HG02571 (cell line): Measurements from ENCODE around the gene SIAE.

Experiments used
- ATAC-seq: cut with Tn5 transposase; IDR thresholded peaks from one replicate; pipeline ENCODE4 v1.9.1; 2021; ENCODE audit warnings: mild to moderate bottlenecking, moderate library complexity; ENCODE audit not compliant: unreplicated experiment

SIAE gene

DNA sequence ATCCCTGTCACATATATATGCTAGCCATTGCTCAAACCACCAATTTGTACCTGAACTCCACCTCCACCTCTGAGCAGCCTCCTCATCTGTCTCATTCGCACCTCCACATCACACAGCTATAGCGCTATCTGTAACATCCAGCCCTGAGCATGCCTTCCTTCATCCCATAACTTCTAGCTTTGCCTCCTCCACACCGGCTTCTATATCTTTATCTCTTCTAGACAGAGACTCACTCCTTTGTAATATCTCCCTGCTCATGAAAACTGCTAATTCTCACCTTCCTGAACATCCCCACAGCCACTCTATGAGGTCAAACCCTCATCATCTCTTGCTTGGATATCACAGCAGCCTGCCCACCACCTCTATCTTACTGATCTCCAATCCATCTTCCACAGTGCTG, 5.9 kb downstream of the SIAE start:
- no peak for ATAC-seq

DNA sequence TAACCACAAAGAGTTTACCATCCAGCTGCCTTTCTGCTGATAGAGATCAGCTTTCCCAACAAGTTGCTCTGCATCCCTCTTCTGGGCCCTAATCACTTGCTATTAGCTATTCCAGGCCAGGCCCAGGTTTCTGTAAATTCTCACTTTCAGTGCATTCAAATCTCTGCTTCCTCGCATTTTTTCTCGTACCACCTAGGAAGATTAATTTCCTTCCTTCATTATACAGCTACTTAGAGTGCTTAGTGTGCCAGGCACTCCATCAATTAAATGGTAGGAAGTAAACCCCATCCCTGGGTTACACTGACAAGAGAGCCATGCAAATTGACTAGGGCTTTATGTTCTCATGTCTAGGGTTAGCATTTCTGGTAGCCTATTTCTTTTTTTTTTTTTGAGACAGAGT, 9.7 kb downstream of the SIAE start:
- ATAC-seq, result no peak

DNA sequence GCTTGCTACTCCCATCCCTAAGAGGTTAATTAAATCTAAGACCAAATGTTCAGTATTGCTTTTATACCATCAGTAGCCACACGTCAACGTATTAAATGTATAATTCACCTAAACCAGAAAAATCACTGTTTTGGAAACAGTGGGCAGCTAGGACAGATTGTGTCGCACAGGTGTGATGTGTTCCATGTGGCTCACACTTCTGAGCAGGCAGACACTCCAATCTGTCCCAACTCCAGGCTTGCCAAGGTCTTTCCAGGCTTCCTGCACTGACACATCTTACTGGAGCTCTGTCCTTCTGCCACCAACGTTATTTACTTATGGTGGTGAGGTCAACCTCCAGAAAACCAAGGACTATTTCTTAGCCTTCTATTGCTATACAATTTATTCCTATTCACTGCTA, 11.4 kb downstream of the SIAE start:
- ATAC-seq, result no peak

DNA sequence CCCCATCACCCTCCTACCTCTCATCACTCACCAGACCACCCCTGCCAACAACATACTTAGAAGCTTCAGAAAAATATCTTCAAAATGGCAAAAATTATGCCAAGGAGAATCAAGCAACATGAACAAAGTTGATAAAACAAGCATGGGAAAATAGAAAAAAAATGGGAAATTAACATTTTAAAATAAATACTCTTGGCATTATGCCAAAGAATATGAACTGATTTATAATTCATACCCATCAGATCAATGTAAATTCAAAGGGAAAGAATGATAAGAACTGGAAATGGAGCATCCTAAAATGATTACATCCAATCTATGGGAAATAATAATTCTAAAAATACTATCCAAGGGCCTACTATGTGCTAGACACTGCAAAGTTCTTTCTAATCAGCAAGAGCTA, 12.0 kb downstream of the SIAE start:
- no peak for ATAC-seq

- ATAC-seq, result no peak
Measured at GRCh38 chr11:124658986-124659385, 14.6 kb downstream of the SIAE start.

GRCh38 chr11:124658501-124658900, 15.0 kb downstream of the SIAE start:
- ATAC-seq, result no peak

GRCh38 chr11:124657904-124658303, 15.6 kb downstream of the SIAE start:
- no peak for ATAC-seq

GRCh38 chr11:124656774-124657630, 16.5 kb downstream of the SIAE start:
- no peak for ATAC-seq

GRCh38 chr11:124648610-124649009, 24.9 kb downstream of the SIAE start:
- ATAC-seq, result no peak

DNA sequence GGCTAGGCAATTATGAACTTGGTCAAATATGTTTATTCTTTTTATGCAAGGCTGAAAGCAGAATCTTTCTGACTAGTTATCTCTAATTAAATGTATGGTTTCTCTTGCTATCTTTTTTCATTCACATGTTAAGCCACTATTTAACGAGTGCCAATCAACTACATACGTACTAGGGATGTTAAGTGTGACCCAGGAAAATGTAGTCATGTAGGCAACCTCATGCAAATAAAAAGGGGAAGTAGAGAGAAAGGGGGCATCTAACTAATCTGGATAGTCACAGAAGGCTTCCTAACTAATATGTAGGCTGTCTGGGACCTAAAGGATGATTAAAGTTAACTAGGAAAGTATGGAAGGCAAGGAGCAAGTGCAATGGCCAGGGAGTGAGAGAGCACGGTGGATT, 27.4 kb downstream of the SIAE start:
- no peak for ATAC-seq

DNA sequence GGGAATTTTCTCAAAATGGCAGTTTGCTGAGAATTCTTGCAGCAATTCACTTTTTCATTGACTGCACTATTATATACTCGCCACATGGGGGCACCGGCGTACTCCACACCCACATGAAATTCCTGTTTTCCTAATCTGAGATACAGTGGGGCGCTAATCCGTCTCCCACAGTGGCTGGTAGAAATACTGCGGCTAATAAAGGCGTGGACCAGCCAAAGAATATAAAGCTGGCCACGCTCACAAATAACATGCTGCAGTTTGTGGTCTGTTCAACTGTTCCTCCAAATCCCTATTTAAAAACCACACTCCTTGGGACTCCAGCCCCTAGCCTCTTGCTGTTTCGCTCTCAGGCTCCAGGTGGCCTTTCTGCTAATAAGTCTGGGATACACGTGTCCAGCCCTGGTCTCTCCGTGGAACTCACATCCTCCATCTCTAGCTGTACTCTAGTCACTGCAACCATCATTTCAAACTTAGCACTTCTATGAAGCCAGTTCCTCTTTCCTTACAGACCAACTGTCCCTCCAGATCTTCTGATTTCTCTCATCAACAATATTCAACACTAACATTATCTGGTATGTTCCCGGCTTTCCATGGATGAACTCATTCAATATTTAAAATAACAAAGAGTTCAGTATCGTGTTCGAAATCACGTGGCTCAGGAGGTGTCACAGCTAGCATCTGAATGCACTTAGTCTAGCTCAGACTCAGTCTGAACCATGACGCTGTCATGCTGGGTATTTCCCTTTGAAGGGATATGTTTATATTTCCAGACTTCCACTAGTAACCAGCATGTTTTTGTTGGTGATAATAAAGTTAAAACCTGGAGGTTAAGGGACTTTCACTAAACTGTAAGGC, 28.9 kb downstream of the SIAE start:
- ATAC-seq, result peak; percentile 67

DNA sequence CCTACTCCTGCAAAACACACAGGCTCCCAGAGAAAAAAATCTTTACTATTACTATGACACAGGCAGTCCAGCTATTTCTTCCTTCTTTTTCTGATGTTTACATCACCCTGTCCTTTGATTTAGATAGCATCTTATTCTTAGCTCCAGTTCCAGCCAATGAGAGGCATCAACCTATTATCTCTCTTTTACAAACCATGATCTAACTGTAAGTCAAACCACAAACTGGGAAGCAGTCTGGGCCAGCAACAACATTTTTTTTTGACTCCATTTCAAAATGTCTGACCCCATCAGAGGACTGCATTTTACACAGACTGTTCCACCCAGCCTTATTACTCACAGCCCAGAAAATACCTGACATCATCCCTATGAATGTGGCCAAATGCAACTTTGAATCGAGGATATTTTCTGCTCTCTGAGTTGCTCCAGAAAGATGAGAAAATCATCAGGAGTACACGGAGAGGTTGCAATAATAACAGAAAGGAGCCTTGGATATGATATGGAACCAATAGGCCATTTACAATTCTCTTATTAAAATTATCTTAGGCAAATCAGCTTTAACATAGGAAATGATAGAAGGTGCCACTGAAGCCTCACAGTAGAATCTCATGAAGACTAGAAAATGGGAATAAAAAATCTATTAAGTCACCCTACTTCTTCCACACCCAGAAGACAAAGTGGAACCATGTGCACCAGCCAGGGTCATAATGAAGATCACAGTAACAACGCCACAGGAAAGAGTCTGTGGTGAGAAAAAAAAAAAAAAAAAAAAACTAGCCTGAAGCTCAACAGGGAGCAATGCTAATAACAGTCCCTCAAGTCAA, 29.7 kb downstream of the SIAE start:
- ATAC-seq, result no peak

- no peak for ATAC-seq
Measured at GRCh38 chr11:124643042-124643604, 30.4 kb downstream of the SIAE start.

DNA sequence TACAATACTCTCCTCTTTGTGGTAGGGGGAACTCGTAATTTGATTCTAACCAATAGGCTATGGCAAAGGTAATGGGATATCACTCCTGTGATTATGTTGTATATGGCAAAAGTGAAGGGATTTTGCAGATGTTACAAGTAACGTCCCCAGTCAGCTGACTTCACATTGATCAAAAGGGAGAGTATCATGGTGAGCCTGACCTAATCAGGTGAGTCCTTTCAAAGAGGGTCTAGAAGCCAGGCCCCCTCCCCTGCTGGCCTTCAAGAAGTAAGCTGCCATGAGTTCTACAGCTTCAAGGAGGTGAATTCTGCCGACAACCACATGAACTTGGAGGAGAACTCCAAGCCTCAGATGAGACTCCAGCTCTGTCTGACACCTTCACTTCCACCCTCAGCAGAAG, 30.9 kb downstream of the SIAE start:
- no peak for ATAC-seq

DNA sequence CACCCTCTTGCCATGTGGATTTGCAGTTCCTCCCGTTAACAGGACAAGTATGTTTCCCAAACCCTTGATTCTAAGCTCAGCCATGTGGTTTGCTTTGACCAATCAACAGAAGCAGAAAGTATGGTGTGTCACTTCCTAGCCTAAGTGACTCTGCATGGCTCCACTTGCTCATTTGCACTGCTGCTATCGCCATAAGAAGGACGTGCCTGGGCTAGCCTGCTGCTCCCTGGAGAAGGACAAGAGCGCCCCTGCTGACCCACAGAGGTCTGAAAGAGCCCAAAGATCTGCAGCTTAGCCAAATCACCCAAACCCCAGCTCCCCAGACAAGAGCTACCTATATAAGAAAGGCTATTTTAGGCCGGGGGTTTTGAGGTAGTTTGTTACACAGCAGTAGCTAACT, 32.9 kb downstream of the SIAE start:
- no peak for ATAC-seq

DNA sequence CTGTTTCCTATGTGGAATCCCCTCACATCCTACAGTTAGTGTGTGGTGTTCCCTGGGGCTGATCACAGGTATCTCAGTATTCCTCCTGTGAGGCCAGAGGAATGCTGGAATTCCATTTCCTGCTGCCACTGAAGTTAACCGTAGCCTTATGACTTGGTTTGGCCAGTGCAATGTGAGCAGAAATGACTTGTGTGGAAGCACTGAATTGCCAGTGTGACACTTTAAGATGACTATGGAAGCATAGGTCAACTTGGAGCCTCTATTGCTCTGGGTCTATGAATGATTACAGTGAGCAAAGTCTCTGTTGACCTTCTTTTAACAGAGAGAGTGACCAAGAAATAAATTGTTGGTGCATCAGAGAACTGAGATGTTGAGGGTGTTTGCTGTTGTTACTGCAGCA, 34.4 kb downstream of the SIAE start:
- no peak for ATAC-seq

DNA sequence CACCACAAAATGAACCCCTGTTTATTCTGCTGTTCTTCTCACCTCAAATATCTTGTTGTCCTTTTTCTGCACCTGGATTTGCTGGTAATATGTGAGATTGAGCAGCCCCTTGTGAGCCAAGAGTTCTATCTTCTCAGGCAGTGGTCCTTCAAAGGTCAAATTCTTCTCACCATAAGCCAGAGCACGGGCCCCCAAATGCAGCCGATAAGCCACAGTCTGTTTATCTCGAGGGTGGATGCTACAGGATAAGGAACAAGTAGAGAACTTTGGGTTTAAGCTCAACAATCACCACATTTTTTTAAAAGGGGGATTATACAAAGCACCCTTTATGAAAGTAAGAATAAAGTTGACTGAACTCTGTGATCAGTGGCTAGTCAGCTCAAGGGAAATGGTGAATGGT, 35.0 kb downstream of the SIAE start:
- ATAC-seq, result no peak

GRCh38 chr11:124635932-124636331, 37.6 kb downstream of the SIAE start:
- no peak for ATAC-seq

GRCh38 chr11:124633355-124633754, 40.2 kb downstream of the SIAE start:
- ATAC-seq, result no peak

DNA sequence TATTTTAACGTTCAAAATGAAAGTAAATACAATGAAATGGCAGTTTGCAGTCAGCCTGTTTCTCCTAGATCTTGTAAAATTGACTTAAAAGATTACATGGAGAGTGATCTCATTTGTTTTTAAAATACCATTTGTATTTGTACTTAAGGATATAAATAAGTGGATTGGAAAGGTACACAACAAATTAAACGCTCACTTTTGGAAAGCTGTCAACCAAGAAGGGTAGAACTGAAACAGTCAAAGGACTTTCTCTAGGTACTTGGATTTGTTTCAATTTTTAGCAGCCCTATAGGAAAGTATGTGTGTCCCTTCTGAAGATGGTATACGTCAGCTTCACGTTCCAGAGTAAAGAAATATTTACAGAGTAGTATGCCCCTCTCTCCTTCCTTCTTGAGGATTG, 43.6 kb downstream of the SIAE start:
- no peak for ATAC-seq

GRCh38 chr11:124627546-124627945, 46.0 kb downstream of the SIAE start:
- no peak for ATAC-seq
